ENCODE data around the gene PAQR4. TPM values are rescaled to one million over a fixed set of nuclear protein-coding genes. Genes with fewer than 3 reads are reported as not detected.

PAQR4 gene
- total RNA-seq, 4 donors from 2014 or later, result 4.7 to 19.2 (median 14.1) TPM

DNA sequence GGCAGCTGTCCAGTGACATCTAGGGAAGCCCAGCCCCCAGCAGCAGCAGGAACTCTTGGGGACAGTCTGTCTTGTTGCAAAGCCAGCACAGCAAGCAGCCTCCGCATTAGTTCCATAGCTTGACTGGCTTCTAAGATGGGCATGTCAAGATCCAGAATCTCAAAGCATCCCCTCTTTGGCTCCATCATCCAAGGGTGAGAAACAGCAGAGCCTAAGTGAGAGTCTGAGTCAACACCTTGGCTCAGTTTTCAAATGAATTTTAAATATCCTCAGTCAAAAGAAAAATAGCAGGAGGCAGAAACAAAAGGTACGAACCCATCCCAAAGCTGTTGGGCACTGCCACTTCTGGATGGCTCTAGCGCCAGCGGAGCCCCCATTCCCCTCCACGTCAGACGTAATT is 45.8 kb downstream of the PAQR4 start:
- TF ChIP-seq POLR2AphosphoS5 (IDR thresholded peaks at IDR 0.05) (no peak), CTCF (IDR thresholded peaks at IDR 0.05) (no peak), EP300 (IDR thresholded peaks at IDR 0.05) (no peak), POLR2A (IDR thresholded peaks at IDR 0.05) (no peak)
- Histone ChIP-seq H3K27me3 (peaks cover 66% of the 10 kb centered on the region), H3K9me3 (no peaks in the 10 kb centered on the region), H3K36me3 (no peaks in the 10 kb centered on the region), H3K4me3 (no peak overlapping the region), H3K4me1 (peaks cover 24% of the 10 kb centered on the region), H3K27ac (no peak overlapping the region)
- no peak for DNase-seq (ENCODE audit: low spot score in 2 of 2)
- WGBS, result 83% methylated on average over 6 of the region's 6 CpGs

GRCh38 chr16:3015865-3016521 is 46.8 kb downstream of the PAQR4 start:
- peaks cover 32% of the 10 kb centered on the region for H3K4me1 ChIP-seq
- no peak for TF ChIP-seq CTCF (IDR thresholded peaks at IDR 0.05)
- no peak for TF ChIP-seq EP300 (IDR thresholded peaks at IDR 0.05)
- no peak for TF ChIP-seq POLR2AphosphoS5 (IDR thresholded peaks at IDR 0.05)
- no peak for TF ChIP-seq POLR2A (IDR thresholded peaks at IDR 0.05)
- no peaks in the 10 kb centered on the region for H3K9me3 ChIP-seq
- H3K4me3 ChIP-seq, result no peak overlapping the region
- H3K36me3 ChIP-seq, result no peaks in the 10 kb centered on the region
- H3K27me3 ChIP-seq, result peaks cover 56% of the 10 kb centered on the region
- no peak for DNase-seq (ENCODE audit: low spot score in 2 of 2)
- WGBS, result 95% methylated on average over 6 of the region's 13 CpGs
- no peak overlapping the region for H3K27ac ChIP-seq

DNA sequence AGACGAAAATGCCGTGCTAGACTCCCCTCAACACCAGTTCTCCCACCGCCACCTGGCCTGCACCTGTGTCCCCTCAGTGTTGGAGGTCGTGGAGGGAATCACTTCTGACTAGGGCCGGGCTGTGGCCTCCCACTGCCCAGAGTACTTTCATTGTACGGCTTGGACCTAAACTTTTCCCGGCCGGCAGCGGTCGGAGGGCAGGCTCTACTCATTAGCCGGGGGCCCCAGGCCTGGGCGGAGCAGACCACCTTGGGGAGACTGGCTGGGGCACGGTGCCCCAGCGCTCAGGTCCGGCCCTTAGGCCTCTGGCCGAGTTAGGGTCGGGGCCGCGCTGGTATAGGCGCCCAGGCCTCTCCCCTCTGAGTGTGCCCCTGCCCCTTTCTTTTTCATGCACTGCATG is 48.2 kb downstream of the PAQR4 start:
- DNase-seq (ENCODE audit: low spot score in 2 of 2), result no peak
- TF ChIP-seq POLR2AphosphoS5 (IDR thresholded peaks at IDR 0.05), result no peak
- no peak for TF ChIP-seq POLR2A (IDR thresholded peaks at IDR 0.05)
- TF ChIP-seq EP300 (IDR thresholded peaks at IDR 0.05), result no peak
- no peak for TF ChIP-seq CTCF (IDR thresholded peaks at IDR 0.05)
- Histone ChIP-seq H3K36me3 (no peaks in the 10 kb centered on the region), H3K9me3 (no peaks in the 10 kb centered on the region), H3K4me1 (peaks cover 41% of the 10 kb centered on the region), H3K4me3 (no peak overlapping the region), H3K27ac (no peak overlapping the region), H3K27me3 (peaks cover 43% of the 10 kb centered on the region)
- 62% methylated on average over 15 of the region's 20 CpGs for WGBS

GRCh38 chr16:3017794-3018506 is 48.8 kb downstream of the PAQR4 start, which contains the start of gene CLDN6:
TSS of gene CLDN6 (minus strand) at chr16:3018183. CDS start at chr16:3016021, 2,162 bp downstream.
- no peak for TF ChIP-seq POLR2AphosphoS5 (IDR thresholded peaks at IDR 0.05)
- no peak for TF ChIP-seq POLR2A (IDR thresholded peaks at IDR 0.05)
- TF ChIP-seq CTCF (IDR thresholded peaks at IDR 0.05), result no peak
- no peak for TF ChIP-seq EP300 (IDR thresholded peaks at IDR 0.05)
- WGBS, result 7% methylated on average over 22 of the region's 52 CpGs
- no peak within 1 kb of the TSS for H3K4me3 ChIP-seq
- peaks cover 37% of the 10 kb centered on the region for H3K27me3 ChIP-seq
- H3K4me1 ChIP-seq, result peaks cover 41% of the 10 kb centered on the region
- no peak for DNase-seq (ENCODE audit: low spot score in 2 of 2)
- no peak within 1 kb of the TSS for H3K27ac ChIP-seq
- H3K9me3 ChIP-seq, result no peaks in the 10 kb centered on the region
- H3K36me3 ChIP-seq, result no peaks in the 10 kb centered on the region

DNA sequence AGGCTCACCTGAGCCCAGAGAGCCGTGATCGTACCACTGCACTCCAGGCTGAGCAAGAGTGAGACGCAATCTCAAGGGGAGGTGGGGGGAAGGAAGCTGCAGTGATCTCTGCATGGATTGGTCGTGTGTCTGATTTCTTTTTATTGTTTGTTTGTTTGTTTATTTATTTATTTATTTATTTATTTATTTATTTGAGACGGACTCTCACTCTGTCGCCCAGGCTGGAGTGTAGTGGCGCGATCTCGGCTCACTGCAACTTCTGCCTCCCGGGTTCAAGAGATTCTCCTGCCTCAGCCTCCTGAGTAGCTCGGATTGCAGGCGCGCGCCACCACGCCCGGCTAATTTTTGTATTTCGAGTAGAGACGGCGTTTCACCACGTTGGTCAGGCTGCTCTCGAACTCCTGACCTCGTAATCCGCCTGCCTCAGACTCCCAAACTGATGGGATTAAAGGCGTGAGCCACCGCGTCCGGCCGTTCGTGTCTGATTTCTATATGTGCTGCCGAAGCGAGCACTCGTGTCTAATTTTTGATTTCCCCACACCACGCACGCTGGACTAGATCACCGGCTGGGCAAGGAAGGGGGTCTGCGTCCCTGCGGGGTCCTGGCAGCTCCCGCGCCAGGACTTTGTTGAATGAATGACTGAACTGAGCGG is 50.6 kb downstream of the PAQR4 start:
- Histone ChIP-seq H3K27me3 (peaks cover 19% of the 10 kb centered on the region), H3K9me3 (no peaks in the 10 kb centered on the region), H3K4me3 (peak overlapping the region; percentile 60), H3K27ac (peak overlapping the region; percentile 90), H3K36me3 (no peaks in the 10 kb centered on the region), H3K4me1 (peaks cover 54% of the 10 kb centered on the region)
- no peak for DNase-seq (ENCODE audit: low spot score in 2 of 2)
- no peak for TF ChIP-seq EP300 (IDR thresholded peaks at IDR 0.05)
- no peak for TF ChIP-seq CTCF (IDR thresholded peaks at IDR 0.05)
- TF ChIP-seq POLR2A (IDR thresholded peaks at IDR 0.05), result no peak
- no peak for TF ChIP-seq POLR2AphosphoS5 (IDR thresholded peaks at IDR 0.05)
- WGBS, result 38% methylated on average over 37 of the region's 40 CpGs
